Measurements from ENCODE around the gene PGAP1.

GRCh38 chr2:196914867-196915460, 11.5 kb downstream of the PGAP1 start:
- TF ChIP-seq CTCF (conservative IDR thresholded peaks at IDR 0.05): no peak
- TF ChIP-seq ZFX (IDR thresholded peaks at IDR 0.05): no peak

Measured in C4-2B (cell line).